OCI-LY3 (cell line): ENCODE results near the gene GPM6B.
A peak's percentile ranks its signal among the peaks of the same experiment; 100 is the strongest.

Experiments used
- H2AFZ ChIP-seq: fragments of 200-600, 300-600 bp; shearing (Covaris generic); 2 replicates; pipeline ENCODE4 v1.6.0; 2014; ENCODE audit warnings: antibody characterized with exemption, low read depth, low read length
- H3K27ac ChIP-seq: fragments of 200-600, 300-600 bp; sonication (generic); 2 replicates; pipeline ENCODE4 v1.5.1; 2014; ENCODE audit warnings: mild to moderate bottlenecking, low read length, moderate library complexity, mixed read lengths
- H3K27me3 ChIP-seq: fragments of 200-600, 300-600 bp; sonication (generic); 2 replicates; pipeline ENCODE4 v1.6.1; 2014; ENCODE audit warnings: low read depth, low read length, mixed read lengths
- H3K36me3 ChIP-seq: fragments of 200-600, 300-600 bp; sonication (generic); replicated peaks from 2 replicates; pipeline ENCODE3; 2014; ENCODE audit warnings: low read depth, low read length, mixed read lengths
- H3K4me1 ChIP-seq: fragments of 300-600, 200-600 bp; sonication (generic); 2 replicates; pipeline ENCODE4 v1.6.1; 2014; ENCODE audit warnings: low read length, mixed read lengths
- H3K4me2 ChIP-seq: fragments of 200-600, 300-600 bp; sonication (generic); 2 replicates; pipeline ENCODE4 v1.6.1; 2014; ENCODE audit warnings: low read length, mixed read lengths
- H3K4me3 ChIP-seq: fragments of 300-600, 200-600 bp; sonication (generic); 2 replicates; pipeline ENCODE4 v1.5.1; 2014; ENCODE audit warnings: antibody characterized with exemption, mild to moderate bottlenecking, low read length, moderate library complexity
- H3K79me2 ChIP-seq: fragments of 300-600, 200-600 bp; shearing (Covaris generic); 2 replicates; pipeline ENCODE4 v1.6.1; 2014; ENCODE audit warnings: mild to moderate bottlenecking, low read length, mixed read lengths
- H3K9ac ChIP-seq: fragments of 300-600, 200-600 bp; shearing (Covaris generic); 2 replicates; pipeline ENCODE4 v1.6.0; 2014; ENCODE audit warnings: mild to moderate bottlenecking, low read length, moderate library complexity
- H3K9me3 ChIP-seq: fragments of 200-600, 300-600 bp; shearing (Covaris generic); 2 replicates; pipeline ENCODE4 v1.6.1; 2014; ENCODE audit warnings: low read length, mixed read lengths; ENCODE audit not compliant: insufficient read depth
- H4K20me1 ChIP-seq: fragments of 200-600, 300-600 bp; sonication (generic); 2 replicates; pipeline ENCODE4 v1.6.1; 2016; ENCODE audit warnings: low read length, mixed read lengths; ENCODE audit not compliant: insufficient read depth
- CTCF ChIP-seq: fragments of 200-600, 300-600 bp; sonication (generic); IDR thresholded peaks from 2 replicates; pipeline ENCODE4 v1.5.1; 2014; ENCODE audit warnings: antibody characterized with exemption, low read length, low read depth
- EZH2phosphoT487 ChIP-seq: fragments of 200-600 bp; shearing (Covaris generic); IDR thresholded peaks from 2 replicates; pipeline ENCODE4 v1.6.1; 2018; ENCODE audit warnings: antibody characterized with exemption, mixed run types, low read depth

GPM6B gene

GRCh38 chrX:13747836-13748235 is 69.1 kb downstream of the GPM6B start:
- no peaks in the 10 kb centered on the region for H4K20me1 ChIP-seq
- H3K9me3 ChIP-seq: no peaks in the 10 kb centered on the region
- no peak overlapping the region for H3K4me3 ChIP-seq
- peaks cover 63% of the 10 kb centered on the region for H3K4me1 ChIP-seq
- H3K27me3 ChIP-seq: no peaks in the 10 kb centered on the region
- H3K27ac ChIP-seq: no peak overlapping the region
- TF ChIP-seq CTCF (peak; percentile 56), EZH2phosphoT487 (no peak)
- peaks cover 8% of the 10 kb centered on the region for H3K79me2 ChIP-seq
- peaks cover 40% of the 10 kb centered on the region for H3K36me3 ChIP-seq
- no peak overlapping the region for H3K9ac ChIP-seq
- no peak overlapping the region for H2AFZ ChIP-seq
- H3K4me2 ChIP-seq: no peak overlapping the region

GRCh38 chrX:13742397-13743176 is 74.3 kb downstream of the GPM6B start:
- Histone ChIP-seq H3K36me3 (peaks cover 42% of the 10 kb centered on the region), H4K20me1 (no peaks in the 10 kb centered on the region), H3K4me3 (peak overlapping the region; percentile 61), H3K79me2 (peaks cover 8% of the 10 kb centered on the region), H3K9ac (peak overlapping the region; percentile 63), H3K27me3 (no peaks in the 10 kb centered on the region), H3K4me2 (peak overlapping the region; percentile 70), H2AFZ (no peak overlapping the region), H3K4me1 (peaks cover 46% of the 10 kb centered on the region), H3K9me3 (no peaks in the 10 kb centered on the region), H3K27ac (peak overlapping the region; percentile 91)
- TF ChIP-seq EZH2phosphoT487 (no peak), CTCF (no peak)

GRCh38 chrX:13741695-13742094 is 75.2 kb downstream of the GPM6B start:
- Histone ChIP-seq H3K27ac (peak overlapping the region; percentile 91), H3K9ac (peak overlapping the region; percentile 63), H4K20me1 (no peaks in the 10 kb centered on the region), H2AFZ (no peak overlapping the region), H3K4me1 (peaks cover 38% of the 10 kb centered on the region), H3K9me3 (no peaks in the 10 kb centered on the region), H3K4me3 (peak overlapping the region; percentile 60; the same call in 1 of the 2 replicates), H3K4me2 (peak overlapping the region; percentile 56), H3K36me3 (peaks cover 46% of the 10 kb centered on the region), H3K79me2 (peaks cover 10% of the 10 kb centered on the region), H3K27me3 (no peaks in the 10 kb centered on the region)
- TF ChIP-seq CTCF (no peak), EZH2phosphoT487 (no peak)

- no peaks in the 10 kb centered on the region for H3K27me3 ChIP-seq
- no peaks in the 10 kb centered on the region for H3K9me3 ChIP-seq
- TF ChIP-seq CTCF (no peak), EZH2phosphoT487 (no peak)
- H3K4me3 ChIP-seq: peak within 1 kb of the TSS; percentile 94
- H3K4me1 ChIP-seq: peaks cover 38% of the 10 kb centered on the region
- H2AFZ ChIP-seq: peak within 1 kb of the TSS; percentile 69
- peak within 1 kb of the TSS; percentile 85 for H3K4me2 ChIP-seq
- peaks cover 57% of the 10 kb centered on the region for H3K79me2 ChIP-seq
- peaks cover 23% of the 10 kb centered on the region for H3K36me3 ChIP-seq
- no peaks in the 10 kb centered on the region for H4K20me1 ChIP-seq
- peak within 1 kb of the TSS; percentile 99 for H3K27ac ChIP-seq
- H3K9ac ChIP-seq: peak within 1 kb of the TSS; percentile 92
Measured at GRCh38 chrX:13734278-13735172, 82.4 kb downstream of the GPM6B start, which contains the start of the genes OFD1 and TRAPPC2. Gene OFD1 (plus strand): TSS chrX:13734748. CDS start chrX:13735072, 324 bp downstream. Gene TRAPPC2 (minus strand): TSS chrX:13734620. CDS start chrX:13719963, 14,657 bp downstream.
